Caco-2 (cell line): ENCODE measurements around the gene RBBP7. TPM values are rescaled to one million over a fixed set of nuclear protein-coding genes. Genes with fewer than 3 reads are reported as not detected.

Experiments used
- BruUV-seq: library from RNA; stranded (reverse); fragments of 400-500 nt; replicated peaks from 2 replicates; lab custom pipeline; 2021; lab: Mats Ljungman, UMichigan
- CTCF ChIA-PET: fragments of 300-600 bp; sonication (Branson Sonifier 250); formaldehyde crosslinking; loops from one replicate; lab custom pipeline; 2022; ENCODE audit warnings: antibody characterized with exemption; lab: Charles Lee
- POLR2A ChIA-PET: fragments of 300-600 bp; sonication (Branson Sonifier 250); formaldehyde crosslinking; loops from one replicate; lab custom pipeline; 2022; ENCODE audit warnings: antibody characterized with exemption; lab: Charles Lee
- DNase-seq, 2 experiments: peaks; one replicate each; pipeline versions ENCODE4 v3.0.0 to v3.0.0-alpha.2; 2020 to 2022
- H3K27me3 ChIP-seq: replicated peaks from 2 replicates; pipeline ENCODE4 v1.6.0; 2011; ENCODE audit warnings: low read length; ENCODE audit not compliant: control insufficient read depth, insufficient read depth
- H3K36me3 ChIP-seq: 2 replicates; pipeline ENCODE4 v1.5.1; 2011; ENCODE audit warnings: low read length; ENCODE audit not compliant: control insufficient read depth, insufficient read depth
- H3K4me1 ChIP-seq: fragments of 250-450 bp; sonication (Bioruptor Pico); 2 replicates; pipeline ENCODE4 v1.5.1; 2020; ENCODE audit warnings: mild to moderate bottlenecking
- H3K4me3 ChIP-seq: 2 replicates; pipeline ENCODE4 v1.5.1; 2011; ENCODE audit warnings: low read depth, mild to moderate bottlenecking, control low read depth, low read length
- H3K9me3 ChIP-seq: fragments of 250-450 bp; sonication (Bioruptor Pico); 2 replicates; pipeline ENCODE4 v1.5.1; 2020; ENCODE audit warnings: mild to moderate bottlenecking, moderate library complexity
- H3K27ac Mint-ChIP-seq: one replicate; pipeline ENCODE4 v1.8.0; 2022; ENCODE audit warnings: mixed read lengths; ENCODE audit not compliant: unreplicated experiment
- H3K27me3 Mint-ChIP-seq: one replicate; pipeline ENCODE4 v1.8.0; 2022; ENCODE audit warnings: mixed read lengths; ENCODE audit not compliant: insufficient read depth, unreplicated experiment
- H3K36me3 Mint-ChIP-seq: one replicate; pipeline ENCODE4 v1.8.0; 2022; ENCODE audit warnings: mild to moderate bottlenecking, mixed read lengths; ENCODE audit not compliant: insufficient read depth, unreplicated experiment
- H3K4me1 Mint-ChIP-seq: one replicate; pipeline ENCODE4 v1.8.0; 2022; ENCODE audit warnings: low read depth, mixed read lengths; ENCODE audit not compliant: unreplicated experiment
- H3K4me3 Mint-ChIP-seq: one replicate; pipeline ENCODE4 v1.8.0; 2022; ENCODE audit warnings: mild to moderate bottlenecking, moderate library complexity, mixed read lengths; ENCODE audit not compliant: unreplicated experiment
- H3K9me3 Mint-ChIP-seq: one replicate; pipeline ENCODE4 v1.8.0; 2022; ENCODE audit warnings: mixed read lengths; ENCODE audit not compliant: unreplicated experiment
- intact Hi-C: fragments of 100-400 bp; cut with micrococcal nuclease; formaldehyde crosslinking; loops from one replicate; pipeline ENCODE4 v1.10.0; 2022; ENCODE audit not compliant: unreplicated experiment
- total RNA-seq: library from RNA; stranded (reverse); gene quantifications from 2 replicates; pipeline ENCODE4 v1.2.3, GENCODE V29; 2022
- TF ChIP-seq, protein P1 (sequence below), 2 experiments: fragments of 200-600 bp in 1 of 2; IDR thresholded peaks; 1 replicate in 1 of 2; 2 replicates in 1 of 2; pipeline versions ENCODE4 v1.5.1 to v1.8.0; 2011 to 2022; ENCODE audit warnings: antibody characterized with exemption in 1 of 2, control low read depth in 1 of 2, inconsistent platforms in 1 of 2, low read depth in 1 of 2, low read length in 1 of 2, mild to moderate bottlenecking in 1 of 2, moderate library complexity in 1 of 2; ENCODE audit not compliant: insufficient read depth in 1 of 2, severe bottlenecking in 1 of 2, unreplicated experiment in 1 of 2

The RBBP7 gene
- total RNA-seq, 1 experiment from 2014 or later, result 131 TPM

DNA sequence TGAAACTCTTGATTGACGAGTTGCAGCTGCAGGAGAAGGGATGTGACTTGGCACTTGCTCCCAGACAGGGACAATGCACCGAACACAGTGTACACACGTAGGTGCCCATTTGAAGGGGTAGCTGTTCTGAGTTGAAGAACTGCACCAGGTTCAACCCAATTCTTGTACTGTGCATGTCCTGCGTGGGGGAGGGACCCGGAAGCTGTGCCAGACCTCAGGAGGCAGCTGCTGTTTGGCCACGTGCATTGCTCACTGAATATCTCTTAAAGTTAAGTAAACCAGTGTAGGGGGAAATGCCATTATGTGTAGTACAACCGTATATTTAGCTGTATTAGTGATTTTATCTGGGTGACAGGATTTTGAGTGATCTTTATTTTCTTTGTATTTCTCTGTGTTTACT, 12.0 kb upstream of the RBBP7 start:
- POLR2A ChIA-PET, result no interaction called here

DNA sequence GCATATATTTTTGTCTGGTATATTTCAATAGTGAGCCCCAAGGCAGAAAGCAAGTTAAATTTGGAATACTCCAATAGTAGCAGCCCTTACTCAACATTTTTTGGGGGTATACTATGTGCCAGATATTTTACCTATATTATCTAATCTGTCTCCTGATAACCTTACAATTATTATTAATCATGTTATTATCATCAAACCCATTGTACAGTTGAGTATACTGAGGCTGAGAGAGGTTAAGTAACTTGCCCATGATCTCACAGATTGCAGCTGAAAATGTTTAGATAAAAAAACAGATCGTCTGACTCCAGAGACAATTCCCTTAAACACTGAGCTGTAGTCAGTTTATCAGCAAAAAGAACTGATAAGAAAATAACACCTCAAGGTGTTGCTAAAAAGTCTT, 6.5 kb upstream of the RBBP7 start:
- Histone ChIP-seq H3K27me3 (no peaks in the 10 kb centered on the region), H3K9me3 (no peaks in the 10 kb centered on the region), H3K4me3 (no peak overlapping the region), H3K36me3 (no peaks in the 10 kb centered on the region), H3K4me1 (no peaks in the 10 kb centered on the region)
- intact Hi-C loops, result no loop called here
- H3K27ac Mint-ChIP-seq, result no peak overlapping the region
- H3K36me3 Mint-ChIP-seq, result no peaks in the 10 kb centered on the region
- H3K4me1 Mint-ChIP-seq, result no peaks in the 10 kb centered on the region
- CTCF ChIA-PET, result no interaction called here
- H3K9me3 Mint-ChIP-seq, result no peaks in the 10 kb centered on the region
- BruUV-seq, result no TSS peak
- POLR2A ChIA-PET, result no interaction called here
- no peak for DNase-seq
- TF ChIP-seq, protein P1, sequence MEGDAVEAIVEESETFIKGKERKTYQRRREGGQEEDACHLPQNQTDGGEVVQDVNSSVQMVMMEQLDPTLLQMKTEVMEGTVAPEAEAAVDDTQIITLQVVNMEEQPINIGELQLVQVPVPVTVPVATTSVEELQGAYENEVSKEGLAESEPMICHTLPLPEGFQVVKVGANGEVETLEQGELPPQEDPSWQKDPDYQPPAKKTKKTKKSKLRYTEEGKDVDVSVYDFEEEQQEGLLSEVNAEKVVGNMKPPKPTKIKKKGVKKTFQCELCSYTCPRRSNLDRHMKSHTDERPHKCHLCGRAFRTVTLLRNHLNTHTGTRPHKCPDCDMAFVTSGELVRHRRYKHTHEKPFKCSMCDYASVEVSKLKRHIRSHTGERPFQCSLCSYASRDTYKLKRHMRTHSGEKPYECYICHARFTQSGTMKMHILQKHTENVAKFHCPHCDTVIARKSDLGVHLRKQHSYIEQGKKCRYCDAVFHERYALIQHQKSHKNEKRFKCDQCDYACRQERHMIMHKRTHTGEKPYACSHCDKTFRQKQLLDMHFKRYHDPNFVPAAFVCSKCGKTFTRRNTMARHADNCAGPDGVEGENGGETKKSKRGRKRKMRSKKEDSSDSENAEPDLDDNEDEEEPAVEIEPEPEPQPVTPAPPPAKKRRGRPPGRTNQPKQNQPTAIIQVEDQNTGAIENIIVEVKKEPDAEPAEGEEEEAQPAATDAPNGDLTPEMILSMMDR (IDR thresholded peaks at IDR 0.05; ENCODE audit: insufficient read depth in 1 of 2, low read depth in 1 of 2, low read length in 1 of 2, severe bottlenecking in 1 of 2, unreplicated experiment in 1 of 2), result no peak
- no peak overlapping the region for H3K4me3 Mint-ChIP-seq
- H3K27me3 Mint-ChIP-seq, result peaks cover 3% of the 10 kb centered on the region

More for the DNA sequence above, 12.0 kb upstream of the RBBP7 start:
- H3K36me3 ChIP-seq, result no peaks in the 10 kb centered on the region
- H3K36me3 Mint-ChIP-seq, result no peaks in the 10 kb centered on the region
- H3K4me3 Mint-ChIP-seq, result peak overlapping the region; percentile 73
- CTCF ChIA-PET, result interaction anchor here (0.6 to 2.2 kb wide), 8 partner anchors 8 to 200 kb away, joined by 3 to 42 read pairs (median 4); partner anchors contain the start of genes RBBP7 and REPS2
- no peaks in the 10 kb centered on the region for H3K9me3 ChIP-seq
- DNase-seq, result peak in 1 of 2 experiments; percentile 3
- BruUV-seq, result no TSS peak
- H3K27ac Mint-ChIP-seq, result no peak overlapping the region
- TF ChIP-seq, protein P1 (IDR thresholded peaks at IDR 0.05; ENCODE audit: insufficient read depth in 1 of 2, low read depth in 1 of 2, low read length in 1 of 2, severe bottlenecking in 1 of 2, unreplicated experiment in 1 of 2), result no peak
- H3K4me1 Mint-ChIP-seq, result no peaks in the 10 kb centered on the region
- no peaks in the 10 kb centered on the region for H3K4me1 ChIP-seq
- H3K4me3 ChIP-seq, result peak overlapping the region; percentile 48
- intact Hi-C loops, result no loop called here
- H3K27me3 Mint-ChIP-seq, result peaks cover 3% of the 10 kb centered on the region
- no peaks in the 10 kb centered on the region for H3K27me3 ChIP-seq
- no peaks in the 10 kb centered on the region for H3K9me3 Mint-ChIP-seq

DNA sequence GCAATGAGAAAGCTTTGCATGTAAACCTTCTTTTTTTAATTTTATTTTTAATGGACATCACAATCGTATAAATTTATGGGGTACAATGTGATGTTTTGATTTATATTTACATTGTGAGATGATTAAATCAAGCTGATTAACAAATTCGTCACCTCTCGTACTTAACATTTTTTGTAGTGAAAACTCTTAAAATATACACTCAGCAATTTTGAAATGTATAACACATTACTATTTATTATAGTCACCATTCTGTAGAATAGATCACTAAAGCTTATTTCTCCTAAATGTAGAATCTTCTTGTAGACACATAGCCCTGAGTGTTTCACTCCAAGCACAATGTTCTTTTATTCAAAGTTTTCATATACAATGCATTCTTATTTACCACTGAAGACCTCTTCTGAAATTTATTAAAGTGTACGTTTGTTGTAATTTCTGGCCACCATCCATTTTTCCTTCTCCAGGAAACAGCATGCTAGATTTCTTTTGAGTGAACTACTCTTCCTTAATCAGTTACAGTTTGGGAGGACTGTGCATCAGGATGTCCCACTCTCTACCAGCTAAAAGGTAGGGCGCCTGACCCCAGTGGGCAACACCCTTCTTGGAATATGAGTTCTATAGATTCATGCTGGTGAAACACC, 4.4 kb upstream of the RBBP7 start:
- H3K27me3 Mint-ChIP-seq, result peaks cover 3% of the 10 kb centered on the region
- H3K36me3 Mint-ChIP-seq, result peaks cover 6% of the 10 kb centered on the region
- intact Hi-C loops, result no loop called here
- no TSS peak for BruUV-seq
- ChIA-PET POLR2A (no interaction called here), CTCF (interaction anchor here (1.3 kb wide), 1 partner anchor 8 kb away, joined by 4 read pairs; no protein-coding TSS in a partner anchor)
- Histone ChIP-seq H3K36me3 (no peaks in the 10 kb centered on the region), H3K4me1 (no peaks in the 10 kb centered on the region), H3K27me3 (no peaks in the 10 kb centered on the region), H3K4me3 (no peak overlapping the region), H3K9me3 (no peaks in the 10 kb centered on the region)
- DNase-seq, result no peak
- H3K9me3 Mint-ChIP-seq, result no peaks in the 10 kb centered on the region
- TF ChIP-seq, protein P1 (IDR thresholded peaks at IDR 0.05; ENCODE audit: insufficient read depth in 1 of 2, low read depth in 1 of 2, low read length in 1 of 2, severe bottlenecking in 1 of 2, unreplicated experiment in 1 of 2), result no peak
- H3K4me1 Mint-ChIP-seq, result no peaks in the 10 kb centered on the region
- H3K4me3 Mint-ChIP-seq, result no peak overlapping the region
- no peak overlapping the region for H3K27ac Mint-ChIP-seq
